Fibroblast of skin of left quadriceps (primary cell): ENCODE results near the gene OLFML2A.
"Not testable (repeated sequence)": the region's sequence is repeated elsewhere in the genome, so short reads cannot be mapped to it uniquely, and the experiment has no call there.

Experiments used
- DNase-seq, 2 experiments: peaks; one replicate each; pipeline ENCODE4 v3.0.0-alpha.2; 2013; ENCODE audit warnings: low read depth in 2 of 2

OLFML2A gene

DNA sequence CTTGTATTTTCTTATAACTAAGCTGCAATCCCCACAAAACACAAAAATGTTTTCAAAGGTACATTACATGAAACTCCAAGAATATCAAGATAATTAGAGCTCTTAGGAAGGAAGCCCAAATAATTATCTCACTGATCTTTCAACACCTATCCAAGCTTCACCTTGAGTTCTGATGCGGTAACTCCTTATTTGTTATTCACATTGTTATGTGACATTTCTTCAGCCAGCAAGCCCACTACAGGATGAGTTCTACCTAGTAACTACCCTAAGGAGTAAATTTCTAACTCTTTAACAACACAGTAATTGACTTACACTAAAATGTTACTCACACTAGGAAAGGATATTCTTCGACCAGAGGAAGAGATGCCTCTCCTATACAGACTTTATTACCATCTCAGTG, 15.7 kb upstream of the OLFML2A start:
- DNase-seq = no peak

DNA sequence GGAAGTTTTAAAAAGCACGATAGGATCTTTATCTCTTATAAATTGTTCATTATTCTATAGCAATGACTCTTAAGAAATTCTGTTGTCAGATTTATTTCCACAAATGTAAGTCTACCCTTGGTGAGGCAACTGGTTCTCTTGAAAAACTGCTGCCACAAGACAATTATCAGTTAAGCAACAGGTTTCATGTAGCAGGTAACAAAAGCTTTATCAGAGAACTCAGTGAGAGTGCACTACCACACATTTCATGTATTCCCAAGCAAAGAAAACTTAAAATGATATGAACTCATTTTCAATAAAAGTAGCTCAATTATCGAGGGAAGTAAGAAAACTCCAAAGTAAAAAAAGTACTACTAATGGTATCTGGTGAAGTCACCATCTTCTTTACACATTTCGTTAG, 15.2 kb upstream of the OLFML2A start:
- DNase-seq = no peak

DNA sequence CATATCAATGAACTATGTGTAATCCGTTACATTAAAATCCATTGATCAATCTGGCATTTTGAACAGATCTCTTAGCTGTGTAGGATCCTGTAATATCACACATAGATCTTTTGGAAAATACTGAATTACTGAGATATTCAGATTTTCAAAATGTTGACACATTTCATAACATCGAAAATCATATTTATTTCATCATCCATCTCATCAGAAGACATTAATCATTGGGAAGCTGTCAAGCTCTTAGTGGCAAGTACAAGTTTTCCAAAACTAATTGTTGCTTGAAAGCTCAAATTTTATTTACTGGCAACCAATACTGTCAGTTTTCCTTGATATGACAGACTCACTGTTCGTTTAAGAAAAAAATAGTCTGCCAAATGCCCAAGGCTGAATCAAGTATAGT, 14.3 kb upstream of the OLFML2A start:
- DNase-seq = no peak

DNA sequence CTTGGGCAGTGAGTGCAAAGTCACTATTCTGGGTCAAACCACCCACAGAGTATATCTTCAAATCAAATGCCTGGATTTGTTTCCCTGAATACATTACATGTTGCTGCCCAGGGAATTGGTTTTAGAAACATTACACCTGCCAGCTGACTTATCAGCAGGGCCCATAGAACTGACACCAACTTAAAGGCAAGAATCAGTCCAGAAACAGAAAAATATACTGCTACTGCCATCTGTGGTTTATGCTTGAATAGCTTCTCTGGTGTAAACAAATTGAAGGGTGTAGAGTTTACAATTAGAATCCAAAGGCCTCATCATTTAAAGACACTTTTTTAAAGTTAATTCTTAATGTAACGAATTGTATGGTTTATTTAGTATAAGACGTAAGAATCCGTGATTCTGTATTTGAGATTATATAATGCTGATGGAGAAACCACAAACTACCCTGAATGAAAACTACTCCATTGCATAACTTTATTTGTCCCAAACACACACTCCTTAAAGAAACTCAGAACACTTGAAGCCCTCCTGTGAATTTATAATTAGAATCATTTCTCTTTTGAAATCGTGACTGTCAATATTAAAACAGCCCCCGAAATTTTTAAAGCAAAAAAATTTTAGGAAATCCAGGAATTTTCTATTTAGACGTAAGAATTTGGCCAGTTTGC, 12.0 kb upstream of the OLFML2A start:
- no peak for DNase-seq

DNA sequence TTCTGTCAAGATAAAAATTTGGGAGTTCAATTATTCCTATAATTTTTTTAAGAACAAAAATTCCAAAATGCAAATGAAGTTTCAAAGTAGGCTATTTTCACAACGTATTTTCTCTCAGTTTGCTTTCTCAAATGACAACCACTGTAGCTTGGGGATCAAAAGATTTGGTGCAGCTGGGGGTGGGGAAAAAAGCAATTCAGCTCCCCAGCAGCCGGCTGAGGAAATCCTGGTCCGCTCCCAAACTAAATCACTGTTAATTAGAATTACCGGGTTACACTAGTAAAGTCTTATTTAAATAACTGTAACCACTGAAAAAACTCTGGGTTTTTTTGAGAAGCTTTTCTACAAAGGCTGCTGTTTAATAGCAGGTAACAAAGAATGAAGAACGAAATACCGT, 11.5 kb upstream of the OLFML2A start:
- no peak for DNase-seq

DNA sequence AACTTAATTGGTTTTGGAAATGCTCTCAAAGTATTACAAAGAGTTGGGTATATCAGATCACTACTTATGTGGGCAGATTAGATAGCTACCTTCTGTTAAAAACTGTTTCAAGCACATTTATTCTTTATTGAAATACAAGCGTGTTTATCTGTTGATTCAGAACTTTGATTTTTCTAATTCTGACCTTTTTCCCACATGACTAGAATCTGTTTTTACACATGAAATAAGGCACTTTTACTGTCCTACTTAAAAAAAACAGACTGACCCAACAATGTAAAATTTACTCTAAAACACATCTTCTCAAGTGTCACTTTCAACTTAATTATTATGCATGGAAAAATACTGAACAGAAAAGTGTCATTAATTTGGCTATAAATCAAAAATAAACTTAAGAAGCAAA, 10.6 kb upstream of the OLFML2A start:
- no peak for DNase-seq

DNA sequence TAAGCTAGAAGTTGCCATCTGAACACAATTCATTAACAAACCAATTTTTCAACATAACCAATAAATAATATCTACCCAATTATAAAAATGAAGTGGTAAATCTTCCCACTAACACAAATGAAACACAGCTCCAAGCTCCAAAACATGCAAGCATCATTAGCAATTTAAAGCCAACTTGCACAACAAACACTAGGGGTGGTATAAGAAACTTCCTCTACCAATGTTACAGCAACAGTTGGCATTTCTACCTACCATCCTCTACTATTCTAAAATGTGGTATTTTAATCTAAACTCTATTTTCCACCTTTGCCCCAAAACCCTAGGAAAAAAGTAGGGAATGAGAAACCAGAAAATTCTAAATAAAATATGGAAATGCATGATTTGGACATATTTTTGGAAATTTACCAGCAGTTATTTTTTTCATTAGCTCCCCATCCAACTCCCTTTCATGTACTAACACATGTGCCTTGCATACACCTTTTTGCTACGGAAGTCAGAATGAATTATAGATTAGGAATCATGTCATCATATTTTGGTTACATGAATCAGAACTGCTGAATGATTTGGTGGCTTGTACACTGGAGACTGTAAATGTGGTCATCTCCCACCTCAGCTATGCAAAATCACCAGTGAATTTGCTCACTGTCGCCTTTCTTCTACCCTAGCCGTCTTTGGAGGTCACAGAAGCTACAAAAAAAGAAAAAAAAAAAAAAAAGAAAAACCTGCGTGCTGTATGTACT, 9.9 kb upstream of the OLFML2A start:
- DNase-seq = no peak

DNA sequence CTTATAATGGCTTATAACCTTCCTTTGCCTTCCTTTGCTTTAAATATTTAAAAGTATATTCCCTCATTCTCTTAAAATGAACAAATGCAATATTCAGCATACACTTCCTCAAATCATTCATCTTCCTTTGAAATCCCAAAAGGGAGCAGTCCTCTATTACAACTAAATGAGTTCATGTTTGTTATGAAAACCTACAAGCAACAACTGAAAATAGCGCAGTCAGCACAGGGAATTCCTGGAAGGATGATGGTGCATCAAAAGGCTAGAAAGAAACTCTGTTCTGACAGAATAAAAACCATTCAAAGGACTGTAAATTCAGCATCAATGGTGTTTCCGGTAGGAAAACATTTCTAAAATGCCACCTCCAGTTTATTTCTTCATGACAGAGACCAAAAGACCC, 9.1 kb upstream of the OLFML2A start:
- no peak for DNase-seq

DNA sequence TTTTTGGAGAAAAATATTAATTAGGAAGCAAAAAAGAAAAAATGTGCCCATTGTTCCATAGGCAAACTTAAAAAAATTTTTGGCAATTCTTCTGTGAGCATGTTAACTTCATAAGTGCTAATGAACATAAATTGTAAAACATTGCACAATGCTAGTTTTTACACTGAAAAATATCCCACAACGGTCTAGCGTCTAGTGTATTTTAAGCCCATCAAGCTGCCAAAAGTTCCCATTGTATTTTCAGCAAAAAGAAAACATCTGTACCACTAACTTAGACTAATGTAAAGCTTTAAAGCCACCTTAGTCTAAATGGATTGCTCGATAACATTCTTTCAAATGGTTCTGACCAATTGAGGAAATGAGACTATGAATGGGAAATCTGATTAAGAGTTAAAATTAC, 8.6 kb upstream of the OLFML2A start:
- no peak for DNase-seq

DNA sequence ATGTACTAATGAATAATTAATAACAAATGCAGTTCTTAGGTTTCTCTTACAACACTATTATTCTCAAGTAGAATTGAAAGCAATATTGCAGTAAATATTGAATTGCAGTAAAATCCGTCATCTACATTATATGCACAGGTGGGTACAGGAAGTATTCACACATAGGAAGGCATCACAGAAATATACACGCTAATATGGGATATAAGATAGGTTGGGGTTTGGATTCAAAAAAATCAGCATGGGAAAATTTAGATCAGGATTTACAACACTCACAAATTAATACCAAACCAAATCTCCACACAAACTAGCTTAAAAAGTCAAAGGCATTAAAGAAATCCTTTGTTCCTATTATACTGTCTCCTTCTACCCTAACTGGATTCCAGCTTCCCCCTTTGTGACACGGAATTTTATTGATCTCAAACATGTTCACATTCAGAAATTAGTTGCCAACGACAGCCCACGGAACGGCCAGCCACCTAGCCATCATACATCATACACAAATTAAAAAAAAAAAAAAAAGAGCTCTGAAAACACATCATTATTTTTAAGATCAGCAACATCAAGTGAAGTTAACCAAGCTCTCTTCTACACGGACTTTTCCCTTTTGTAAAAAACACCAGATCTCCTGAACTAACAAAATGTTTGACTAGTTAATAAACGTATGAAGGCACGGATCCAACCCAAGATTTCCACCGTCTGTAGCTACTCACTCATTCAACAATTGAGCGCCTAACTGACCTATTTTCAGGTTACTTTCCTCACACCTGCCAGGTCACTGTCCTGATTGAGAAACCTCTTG, 8.0 kb upstream of the OLFML2A start:
- DNase-seq = no peak

DNA sequence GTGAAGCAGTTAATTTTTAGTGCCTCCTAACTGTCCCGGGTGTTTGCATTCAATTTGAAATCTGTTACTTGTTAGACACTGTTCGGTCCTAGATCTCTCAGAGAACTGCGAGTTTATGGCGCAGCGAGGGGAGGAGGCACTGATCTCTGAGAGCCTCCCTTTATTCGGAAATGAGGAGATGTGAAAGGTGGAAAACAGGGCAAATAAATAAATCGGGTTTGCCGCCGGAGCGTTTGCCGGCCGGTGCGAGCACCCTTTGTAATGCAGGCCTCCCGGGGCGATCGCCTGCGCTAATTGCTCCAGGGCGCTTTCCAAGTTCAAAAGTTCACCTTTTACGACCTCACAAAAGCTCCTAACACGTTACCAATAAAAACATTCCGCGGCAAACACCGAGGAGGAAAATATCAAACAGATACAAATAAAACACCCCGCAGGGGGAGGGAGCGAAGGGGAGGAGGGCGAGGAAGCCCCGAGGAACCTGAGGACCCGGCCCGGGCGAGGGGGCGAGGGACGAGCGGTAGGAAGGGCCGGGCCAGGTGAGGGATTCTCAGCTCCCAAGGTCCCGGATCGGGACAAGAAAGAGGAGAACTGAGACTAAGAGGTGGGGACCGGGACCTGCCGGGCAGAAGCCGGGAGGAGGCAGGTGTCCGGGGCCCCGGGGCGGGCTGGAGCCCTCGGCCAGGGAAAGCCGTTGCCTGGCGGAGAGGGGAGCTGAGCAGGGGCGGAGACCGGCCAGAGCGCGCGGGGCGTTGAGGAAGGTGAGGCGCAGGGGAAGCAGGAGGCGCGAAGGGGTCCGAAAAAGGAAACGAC, 7.2 kb upstream of the OLFML2A start:
- DNase-seq = no peak

DNA sequence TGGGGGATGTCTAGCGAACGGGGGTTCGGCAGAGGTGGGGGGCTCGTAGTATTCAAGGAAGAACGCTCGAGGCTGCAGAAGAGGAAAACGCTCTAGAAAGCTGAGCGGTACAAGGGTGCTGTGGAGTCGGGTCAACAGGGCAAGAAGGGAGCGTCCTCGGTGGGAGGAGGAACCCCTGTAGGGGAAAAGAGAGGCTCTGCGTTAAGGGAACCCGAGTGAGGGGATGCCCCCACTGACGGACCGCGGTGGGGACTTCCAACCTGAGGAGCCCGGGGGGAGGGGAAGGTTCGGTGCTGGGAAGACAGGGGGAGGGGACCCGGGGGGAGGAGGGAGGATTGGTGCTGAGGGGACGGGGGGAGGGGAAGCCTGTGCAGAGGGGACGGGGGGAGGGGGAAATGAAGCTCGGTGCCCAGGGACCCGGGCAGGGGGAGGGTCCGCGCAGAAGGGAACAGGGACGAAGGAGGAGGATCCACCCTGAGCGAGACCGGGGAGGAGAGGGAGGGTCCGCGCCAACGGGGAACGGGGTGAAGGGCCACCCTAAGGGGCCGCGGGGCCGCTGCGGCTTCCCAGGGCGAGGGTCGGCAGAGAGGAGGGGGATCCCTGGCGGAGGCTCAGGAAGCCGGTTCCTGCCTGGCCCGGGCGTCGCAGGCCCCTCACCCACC, 6.4 kb upstream of the OLFML2A start:
- no peak for DNase-seq

DNA sequence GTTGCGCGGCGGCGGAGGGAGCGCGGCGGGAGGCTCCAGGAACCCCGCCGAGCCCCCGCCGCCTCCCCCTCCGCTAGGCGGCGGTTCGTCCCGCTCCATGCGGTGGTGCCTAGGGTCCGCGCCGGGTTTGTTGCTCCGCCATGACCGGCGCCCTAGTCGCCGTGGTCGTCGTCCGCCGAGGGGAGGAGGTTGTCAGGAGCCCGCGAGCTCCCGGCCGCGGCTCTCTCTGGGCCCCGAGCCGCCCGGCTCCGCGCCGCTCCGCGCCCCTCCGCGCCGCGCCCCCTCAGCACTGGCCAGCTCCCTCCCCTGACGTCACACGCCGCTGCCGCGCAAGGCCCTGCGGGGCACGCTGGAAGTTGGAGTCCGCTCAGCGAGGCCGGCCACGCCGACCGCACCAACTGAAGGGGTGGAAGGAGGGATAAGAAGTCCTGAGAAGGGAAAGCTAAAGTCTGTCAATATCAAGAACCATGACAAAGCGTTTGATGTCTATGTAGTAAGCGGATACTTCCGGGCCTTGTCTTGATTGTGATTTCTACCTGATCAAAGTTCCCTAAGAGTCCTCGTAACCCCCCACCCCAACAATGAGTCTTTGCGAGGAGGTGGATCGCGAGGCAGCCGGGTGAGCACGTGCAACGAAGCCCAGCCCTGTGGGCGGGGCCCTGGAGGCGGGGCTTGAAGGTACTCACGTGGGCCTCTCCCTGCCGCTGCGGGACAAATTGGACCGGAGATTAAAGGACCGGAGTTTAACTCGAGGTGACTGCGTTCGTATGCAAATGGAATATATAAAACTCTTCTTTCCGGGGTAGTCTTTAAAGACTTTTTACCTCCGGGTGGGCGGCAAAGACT, 5.7 kb upstream of the OLFML2A start, which contains the start of gene NR6A1:
NR6A1 (minus strand) TSS at position 291 of the 846 bp plus-strand sequence.
- peak; percentile 89 to 90 for DNase-seq

DNA sequence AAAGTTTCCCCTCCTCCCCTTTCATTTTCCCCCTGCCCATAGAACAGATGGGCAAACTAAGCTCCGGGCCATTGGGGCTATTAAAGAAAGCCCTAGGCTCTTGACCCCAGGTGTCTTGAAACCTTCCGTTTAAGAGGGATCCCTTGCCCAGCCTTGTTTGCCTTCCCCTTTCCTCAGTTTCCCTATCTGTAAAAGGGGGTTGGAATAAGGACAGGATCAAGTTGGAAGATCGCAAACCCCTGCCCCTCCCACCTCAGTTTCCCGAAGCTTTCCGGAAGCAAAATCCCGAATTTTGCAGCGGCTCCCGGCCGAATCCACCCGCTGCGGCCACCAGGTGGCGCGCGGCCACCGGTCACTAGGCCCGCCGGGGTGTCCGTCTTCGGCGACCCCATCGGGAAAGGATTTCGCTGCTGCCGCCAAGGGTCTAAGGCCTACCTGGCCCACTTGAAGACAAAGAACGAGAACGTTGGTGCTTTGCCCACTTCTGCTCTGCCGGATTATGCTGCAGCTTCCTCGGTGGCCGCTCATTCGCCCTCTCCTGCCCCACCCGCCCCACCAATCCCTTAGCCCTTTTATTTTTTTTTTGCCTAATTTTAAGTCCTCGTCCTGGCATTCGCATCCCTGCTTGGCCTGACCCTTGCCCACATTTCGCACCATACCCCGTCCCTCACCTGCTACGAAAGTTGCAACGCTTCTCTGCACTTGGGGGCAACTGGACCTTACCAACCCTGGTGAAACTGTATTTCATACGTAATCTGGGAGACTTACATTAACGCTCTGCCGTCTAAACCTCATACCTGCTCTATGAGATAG, 4.9 kb upstream of the OLFML2A start:
- DNase-seq = no peak

DNA sequence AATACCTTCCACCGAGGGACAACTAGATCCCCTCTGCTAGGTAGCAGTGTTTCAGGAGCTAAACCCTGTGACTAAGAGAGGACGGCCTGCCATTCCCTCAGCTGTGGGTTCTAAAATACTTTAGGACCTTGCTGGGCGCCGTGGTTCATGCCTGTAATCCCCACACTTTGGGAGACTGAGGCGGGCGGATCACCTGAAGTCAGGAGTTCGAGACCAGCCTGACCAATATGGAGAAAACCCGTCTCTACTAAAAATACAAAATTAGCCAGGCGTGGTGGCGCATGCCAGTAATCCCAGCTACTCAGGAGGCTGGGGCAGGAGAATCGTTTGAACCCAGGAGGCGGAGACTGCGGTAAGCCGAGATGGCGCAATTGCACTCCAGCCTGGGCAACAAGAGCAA, 4.1 kb upstream of the OLFML2A start:
- not testable (repeated sequence) for DNase-seq

DNA sequence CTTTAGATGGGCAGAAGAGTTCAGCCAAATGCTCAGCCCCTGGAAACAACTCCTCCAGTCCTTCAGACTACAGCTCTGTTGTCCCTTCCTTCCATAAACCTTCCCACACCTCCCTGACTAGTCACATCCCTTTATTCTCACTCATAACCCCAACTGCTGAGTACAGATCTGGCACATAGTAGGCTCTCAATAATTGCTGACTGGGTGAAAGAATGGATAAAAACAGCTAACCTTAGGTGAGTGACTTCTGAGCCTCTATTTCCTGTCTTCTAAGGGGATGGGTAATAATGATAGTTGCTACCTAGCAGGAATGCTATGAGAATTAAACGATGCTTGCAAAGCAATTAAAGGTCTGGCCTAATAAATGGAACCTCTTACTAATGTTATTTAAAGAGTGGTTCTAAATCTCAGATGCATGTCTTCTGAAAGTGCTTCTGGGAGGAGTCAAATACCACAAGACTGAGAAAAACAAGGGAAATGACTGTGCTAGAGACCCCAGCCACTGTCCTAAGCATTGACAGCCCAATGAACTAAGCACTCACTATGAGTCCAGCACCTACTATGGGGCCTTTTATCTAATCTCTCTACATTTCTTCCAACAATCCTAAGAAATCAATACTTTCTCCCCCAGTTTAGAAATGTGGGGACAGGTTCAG, 3.3 kb upstream of the OLFML2A start:
- no peak for DNase-seq

DNA sequence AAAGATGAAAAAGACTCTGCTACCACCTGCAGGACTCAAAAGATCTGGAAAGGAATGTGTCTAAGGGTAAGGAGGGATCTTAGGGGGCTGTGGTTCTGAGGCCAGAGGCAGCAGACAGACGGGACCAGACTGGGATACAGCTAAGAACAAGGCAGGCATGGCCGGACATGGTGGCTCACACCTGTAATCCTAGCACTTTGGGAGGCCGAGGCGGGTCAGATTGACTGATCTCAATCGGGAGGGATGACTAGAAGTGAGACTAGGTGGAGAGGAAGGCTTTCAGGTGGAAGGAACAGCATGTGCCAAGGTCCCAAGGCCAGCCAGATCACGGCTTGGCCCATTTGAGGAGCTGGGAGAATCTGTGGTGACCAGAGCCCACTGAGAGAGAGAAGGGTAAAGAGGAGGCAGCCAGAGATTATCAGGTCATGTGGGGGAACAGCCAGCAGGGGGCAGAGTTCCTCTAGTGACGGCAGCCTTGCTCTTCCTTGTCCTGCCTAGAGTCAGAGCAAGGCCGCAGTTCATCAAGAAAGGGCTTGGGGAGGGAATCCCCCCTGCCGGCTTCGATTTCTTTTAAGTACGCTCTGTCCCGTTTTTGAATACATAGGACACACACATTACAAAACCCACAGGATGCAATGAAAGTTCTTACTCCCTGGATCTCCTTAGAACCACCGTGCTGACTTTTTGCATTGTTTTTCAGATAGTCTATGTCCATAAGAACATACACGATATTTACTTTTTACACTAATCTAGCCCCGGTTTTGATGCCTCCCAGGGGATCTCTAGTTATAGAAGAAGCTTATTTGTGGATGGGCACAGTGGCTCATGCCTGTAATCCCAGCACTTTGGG, 2.6 kb upstream of the OLFML2A start:
- no peak for DNase-seq

DNA sequence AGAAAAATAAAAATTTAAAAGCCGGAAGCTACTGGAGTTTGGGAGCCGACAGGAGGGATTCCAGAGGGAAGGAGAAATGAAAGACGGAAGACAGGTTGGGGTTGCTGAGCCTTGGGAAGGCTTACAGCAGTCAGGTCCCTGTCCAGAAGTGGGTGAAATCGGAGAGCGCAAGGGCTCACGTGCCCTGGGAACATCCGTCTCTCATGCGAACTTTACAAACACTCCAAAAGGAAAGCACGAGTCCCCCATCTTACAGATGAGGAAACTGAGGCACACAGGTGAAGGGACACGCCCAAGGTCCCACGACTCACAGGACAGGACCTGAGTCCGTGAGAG, 347 bp upstream of the OLFML2A start:
- no peak for DNase-seq
